Hematopoietic multipotent progenitor cell treated with erythropoietin and hydrocortisone succinate and interleukin-3 and kit ligand, for 8 days (in vitro differentiated cells): Measurements from ENCODE around the gene TRIO.

Experiments
- DNase-seq: peaks from one replicate; pipeline ENCODE4 v3.0.0-alpha.2; 2015

The TRIO gene

DNA sequence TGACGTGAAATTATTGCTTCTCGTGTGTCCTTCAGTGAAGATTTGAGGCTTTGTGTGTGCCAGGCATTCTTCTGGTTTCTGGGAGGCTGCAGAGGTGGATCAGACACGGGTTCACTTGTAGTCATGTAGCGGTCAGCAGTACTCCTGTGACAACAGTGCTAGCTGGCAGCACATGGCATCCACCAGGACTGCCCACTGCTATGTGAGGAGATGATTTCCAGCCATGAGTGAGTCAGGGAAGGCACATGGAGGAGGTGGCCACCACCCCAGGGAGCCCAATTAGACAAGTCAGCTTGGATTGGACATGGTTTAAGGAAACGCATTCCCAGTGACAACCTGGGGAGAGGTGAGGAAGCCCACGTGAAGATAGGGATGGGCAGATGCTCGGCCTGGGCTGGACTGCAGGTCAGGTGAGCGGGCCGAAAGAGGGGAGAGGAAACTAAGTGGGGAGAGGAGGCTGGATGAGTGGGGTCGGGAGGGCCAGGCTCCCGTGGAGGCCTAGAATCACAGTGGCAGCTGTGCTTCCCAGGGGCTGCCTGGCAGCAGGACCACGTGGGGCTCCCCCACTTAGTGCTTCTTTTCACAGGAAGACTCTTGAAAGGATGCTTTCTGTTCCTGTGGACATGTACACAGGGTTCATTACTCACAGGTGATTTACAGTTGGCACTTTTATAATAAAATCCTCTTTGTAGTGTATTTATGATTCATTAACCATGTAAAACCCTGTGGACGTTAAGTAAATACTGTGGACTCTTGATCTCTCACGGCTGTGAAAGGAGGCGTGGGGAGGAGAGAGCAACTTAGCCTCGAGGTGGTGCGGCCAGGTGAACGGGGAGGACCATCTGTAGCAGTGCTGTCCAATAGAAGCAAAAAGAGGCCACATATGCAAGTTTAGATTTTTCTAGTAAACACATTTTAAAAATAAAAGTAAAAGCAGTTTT is 358.5 kb downstream of the TRIO start:
- no peak for DNase-seq

DNA sequence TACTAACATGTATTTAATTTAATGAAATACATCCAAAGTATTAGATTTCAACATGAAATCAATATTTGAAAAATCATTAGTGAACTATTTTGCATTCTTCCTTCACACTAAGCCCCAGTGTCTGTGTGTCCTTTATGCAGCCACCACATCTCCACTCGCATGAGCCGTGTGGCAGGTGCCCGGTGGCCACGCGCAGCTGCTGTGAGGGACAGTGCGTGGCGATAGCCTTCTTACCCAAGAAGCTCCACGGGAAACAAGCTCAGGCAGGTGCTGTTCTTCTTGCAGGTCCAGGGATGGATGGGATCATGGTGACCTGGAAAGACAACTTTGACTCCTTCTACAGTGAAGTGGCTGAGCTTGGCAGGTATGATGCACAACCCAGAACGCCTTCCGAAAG is 359.1 kb downstream of the TRIO start:
- no peak for DNase-seq

GRCh38 chr5:14503017-14503680 is 360.0 kb downstream of the TRIO start:
- DNase-seq = no peak

DNA sequence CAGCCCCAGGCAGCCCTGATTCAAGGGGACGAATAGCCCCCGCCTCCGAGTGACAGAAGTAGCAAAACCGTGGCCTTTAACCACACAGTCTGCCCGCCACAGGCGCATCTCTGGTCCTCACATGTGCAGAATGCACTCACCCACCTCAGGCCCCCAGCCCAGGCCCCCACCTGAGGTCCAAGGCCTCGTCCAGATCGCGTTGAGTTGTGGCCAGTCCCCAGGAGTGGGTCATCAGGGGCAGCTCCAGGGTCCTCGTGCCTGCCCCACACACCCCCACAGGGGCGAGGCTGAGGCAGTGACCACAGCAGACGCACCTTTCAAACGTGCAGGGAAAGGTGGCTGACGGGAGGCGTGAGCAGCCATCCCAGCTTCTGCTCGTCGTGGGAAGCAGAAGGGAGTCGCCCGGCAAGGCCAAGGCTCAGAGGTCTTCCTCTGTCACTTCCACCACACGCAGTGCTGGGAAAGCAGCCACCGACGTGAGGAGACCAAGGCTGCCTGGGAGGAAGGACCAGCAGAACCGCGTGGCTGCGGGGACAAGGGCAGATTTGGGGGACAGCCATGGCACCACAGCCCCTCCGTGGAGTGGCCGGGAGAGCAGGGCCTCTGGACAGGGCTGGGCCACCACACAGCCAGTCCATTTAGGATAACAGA is 360.7 kb downstream of the TRIO start:
- DNase-seq = no peak

- no peak for DNase-seq
These were observed 361.2 kb downstream of the TRIO start for GRCh38 chr5:14504332-14504727.

DNA sequence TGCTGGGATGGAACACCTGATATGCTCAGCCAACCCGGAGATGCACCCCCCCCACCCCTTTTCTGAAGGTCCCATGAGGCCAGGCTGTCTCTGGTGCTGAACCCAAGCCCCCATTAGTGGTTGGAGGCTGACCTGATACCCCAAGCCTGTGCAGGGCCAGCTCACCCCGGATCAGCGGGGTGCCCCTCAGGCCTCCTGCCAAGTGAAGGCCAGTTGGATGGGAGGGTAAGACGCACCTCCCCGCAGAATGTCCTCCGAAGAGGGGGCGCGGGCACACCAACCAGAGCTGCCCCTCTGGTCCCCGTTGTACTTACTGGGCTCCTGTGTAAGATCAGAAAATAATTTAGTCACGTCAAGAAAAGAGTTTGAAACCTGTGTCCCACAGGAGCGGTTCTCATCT is 361.7 kb downstream of the TRIO start:
- DNase-seq = no peak

- no peak for DNase-seq
These were observed 362.4 kb downstream of the TRIO start for GRCh38 chr5:14505310-14506139.

DNA sequence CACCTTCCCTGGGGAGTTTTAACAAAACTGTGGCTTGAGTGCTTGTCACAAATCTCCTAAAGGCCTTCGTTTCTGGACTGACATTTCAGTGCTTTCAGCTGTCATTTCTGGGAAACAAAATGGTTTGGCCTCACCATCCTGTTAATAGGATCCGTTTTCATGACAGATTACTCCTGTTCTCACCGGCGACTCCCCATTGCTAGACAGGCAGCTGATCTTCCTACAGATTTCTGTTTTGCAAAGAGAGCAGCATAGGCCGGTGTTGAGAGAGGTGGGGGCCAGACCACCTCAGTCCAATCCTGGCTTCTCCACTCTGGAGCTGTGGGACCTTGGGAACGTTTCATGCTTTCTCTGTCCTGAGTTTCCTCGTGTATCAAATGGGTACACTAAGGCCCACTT is 363.0 kb downstream of the TRIO start:
- no peak for DNase-seq

DNA sequence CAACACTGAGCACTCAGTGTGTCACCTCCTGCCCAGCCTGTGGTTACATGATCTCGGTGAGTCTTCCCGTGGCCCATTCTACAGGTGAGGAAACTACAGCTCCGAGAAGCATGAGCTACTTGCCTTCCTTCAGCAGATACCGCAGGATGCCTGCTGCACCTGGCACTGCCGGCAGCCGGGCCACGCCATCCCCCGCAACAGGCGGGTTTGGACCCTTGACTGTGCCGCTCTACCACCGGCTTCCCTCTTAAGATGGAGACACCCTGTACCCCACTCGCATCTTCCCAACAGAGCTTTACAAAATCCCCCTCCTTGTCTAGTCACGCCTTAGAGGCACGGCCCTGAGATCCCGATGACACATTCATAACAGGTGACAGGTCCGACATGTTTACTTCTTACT is 363.5 kb downstream of the TRIO start:
- DNase-seq = no peak

GRCh38 chr5:14507156-14507941 is 364.2 kb downstream of the TRIO start:
- DNase-seq = no peak

DNA sequence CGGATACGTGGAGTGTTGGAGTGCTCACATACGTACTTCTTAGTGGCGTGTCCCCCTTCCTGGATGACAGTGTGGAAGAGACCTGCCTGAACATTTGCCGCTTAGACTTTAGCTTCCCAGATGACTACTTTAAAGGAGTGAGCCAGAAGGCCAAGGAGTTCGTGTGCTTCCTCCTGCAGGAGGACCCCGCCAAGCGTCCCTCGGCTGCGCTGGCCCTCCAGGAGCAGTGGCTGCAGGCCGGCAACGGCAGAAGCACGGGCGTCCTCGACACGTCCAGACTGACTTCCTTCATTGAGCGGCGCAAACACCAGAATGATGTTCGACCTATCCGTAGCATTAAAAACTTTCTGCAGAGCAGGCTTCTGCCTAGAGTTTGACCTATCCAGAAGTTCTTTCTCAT is 364.9 kb downstream of the TRIO start:
- no peak for DNase-seq

- DNase-seq = no peak
These were observed 366.4 kb downstream of the TRIO start for GRCh38 chr5:14509556-14509955.

GRCh38 chr5:14510156-14510734 is 367.1 kb downstream of the TRIO start:
- no peak for DNase-seq

- no peak for DNase-seq
These were observed 367.7 kb downstream of the TRIO start for GRCh38 chr5:14510880-14511279.

DNA sequence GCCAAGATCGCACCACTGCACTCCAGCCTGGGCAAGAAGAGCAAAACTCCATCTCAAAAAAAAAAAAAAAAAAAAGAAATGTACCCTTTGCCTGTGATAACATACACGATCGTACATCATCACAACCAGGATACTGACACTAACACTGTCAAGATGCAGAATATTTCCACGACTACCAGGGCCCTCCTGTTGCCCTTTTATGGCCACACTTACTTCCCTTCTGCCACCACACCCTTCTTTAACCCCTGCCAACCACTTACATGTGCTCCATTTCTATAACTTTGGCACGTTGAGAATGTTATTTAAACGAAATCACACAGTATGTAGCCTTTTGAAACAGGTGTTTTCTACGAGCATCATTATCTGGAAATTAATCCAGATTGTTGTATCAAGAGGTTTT is 369.4 kb downstream of the TRIO start:
- DNase-seq = no peak

GRCh38 chr5:14513266-14513665 is 370.1 kb downstream of the TRIO start:
- no peak for DNase-seq

GRCh38 chr5:14516901-14517300 is 373.8 kb downstream of the TRIO start:
- no peak for DNase-seq

DNA sequence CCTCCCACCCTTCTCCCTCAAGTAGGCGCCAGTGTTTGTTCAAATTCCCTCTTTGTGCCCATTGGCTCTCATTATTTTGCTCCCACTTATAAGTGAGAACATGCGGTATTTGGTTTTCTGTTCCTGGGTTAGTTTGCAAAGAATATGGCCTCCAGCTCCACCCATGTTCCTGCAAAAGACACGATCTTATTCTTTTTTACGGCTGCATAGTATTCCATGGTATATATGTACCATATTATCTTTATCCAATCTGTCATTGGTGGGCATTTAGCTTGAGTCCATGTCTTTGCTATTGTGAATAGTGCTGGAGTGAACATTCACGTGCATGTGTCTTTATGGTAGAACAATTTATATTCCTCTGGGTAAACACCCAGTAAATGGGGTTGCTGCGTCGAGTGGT is 375.5 kb downstream of the TRIO start:
- DNase-seq = no peak

DNA sequence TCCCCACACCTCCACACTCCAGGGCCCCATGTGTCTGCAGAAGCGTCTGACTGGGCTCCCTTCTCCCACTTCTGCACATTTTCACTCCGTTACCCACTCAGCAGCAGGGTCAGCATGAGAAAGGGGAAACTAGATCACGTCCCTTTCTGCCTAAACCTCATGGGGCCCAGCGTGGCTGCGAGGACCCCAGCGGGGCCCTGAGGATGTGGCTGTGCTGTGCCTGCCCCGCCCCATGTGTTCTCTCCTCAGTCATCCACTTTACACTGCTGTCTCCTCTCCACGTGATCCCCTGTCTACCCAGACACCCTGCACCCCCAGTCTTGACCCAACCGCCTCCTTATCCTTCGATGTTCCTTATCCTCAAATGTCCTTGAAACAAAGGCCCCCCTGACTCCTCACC is 378.6 kb downstream of the TRIO start:
- no peak for DNase-seq

GRCh38 chr5:14522721-14523120 is 379.6 kb downstream of the TRIO start:
- no peak for DNase-seq

GRCh38 chr5:14523243-14524034 is 380.3 kb downstream of the TRIO start:
- DNase-seq = no peak
